Fibroblast of skin of right quadriceps (primary cell): Measurements from ENCODE around the gene BRWD1.
"Not testable (repeated sequence)": the region's sequence is repeated elsewhere in the genome, so short reads cannot be mapped to it uniquely, and the experiment has no call there.

Experiments used
- DNase-seq: peaks from one replicate; pipeline ENCODE4 v3.0.0-alpha.2; 2013

The BRWD1 gene

DNA sequence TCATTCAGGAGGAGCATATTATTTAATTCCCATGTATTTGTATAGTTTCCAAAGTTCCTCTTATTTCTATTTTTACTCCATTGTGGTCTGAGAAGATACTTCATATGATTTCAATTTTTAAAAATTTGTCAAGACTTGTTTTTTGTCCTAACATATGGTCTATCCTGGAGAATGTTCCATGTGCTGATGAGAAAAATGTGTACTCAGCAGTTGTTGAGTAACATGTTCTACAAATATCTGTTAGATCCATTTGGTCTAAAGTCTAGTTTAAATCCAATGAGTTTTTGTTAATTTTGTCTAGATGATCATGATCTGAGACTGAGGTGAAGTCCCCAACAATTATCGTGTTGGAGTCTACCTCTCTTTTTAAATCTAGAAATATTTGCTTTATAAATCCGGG is 144.6 kb downstream of the BRWD1 start:
- DNase-seq: no peak

DNA sequence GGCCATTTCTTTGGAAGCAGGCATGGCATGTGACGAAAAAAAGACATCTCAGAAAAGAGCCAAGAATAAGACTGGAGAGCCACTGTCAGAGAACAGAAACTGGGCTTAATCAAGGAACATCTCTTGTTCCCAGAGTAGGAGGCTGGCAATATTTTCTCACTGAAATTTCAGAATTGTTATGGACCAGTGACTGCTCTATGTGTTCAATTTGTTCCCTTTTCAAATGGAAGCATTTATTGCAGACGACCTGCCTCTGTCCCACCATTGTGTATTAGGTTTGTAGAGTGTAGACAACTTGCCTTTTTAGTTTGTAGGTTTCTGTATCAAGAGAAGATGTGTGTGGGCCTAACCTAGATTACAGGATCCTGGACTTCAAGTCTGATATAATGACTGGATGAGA is 148.9 kb downstream of the BRWD1 start:
- DNase-seq: no peak

DNA sequence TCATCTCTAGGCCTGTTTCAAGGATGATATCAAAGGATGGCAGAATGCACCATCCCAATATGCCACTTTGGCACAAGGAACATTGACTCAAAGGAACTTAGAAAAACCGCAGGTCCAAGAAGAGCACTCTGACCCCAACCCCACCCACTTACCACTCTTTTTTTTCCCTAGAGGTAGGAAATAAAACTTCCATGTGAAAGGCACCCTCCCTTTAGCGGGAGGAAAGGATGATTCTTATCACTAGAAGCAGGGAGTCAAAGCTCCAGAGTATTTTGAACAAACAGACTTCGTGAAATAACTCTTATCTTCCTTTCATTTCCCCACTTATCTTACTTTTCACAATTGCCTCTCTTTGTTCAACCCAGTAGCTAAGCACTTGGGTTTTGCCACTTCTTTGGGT is 152.4 kb downstream of the BRWD1 start:
- DNase-seq: no peak

DNA sequence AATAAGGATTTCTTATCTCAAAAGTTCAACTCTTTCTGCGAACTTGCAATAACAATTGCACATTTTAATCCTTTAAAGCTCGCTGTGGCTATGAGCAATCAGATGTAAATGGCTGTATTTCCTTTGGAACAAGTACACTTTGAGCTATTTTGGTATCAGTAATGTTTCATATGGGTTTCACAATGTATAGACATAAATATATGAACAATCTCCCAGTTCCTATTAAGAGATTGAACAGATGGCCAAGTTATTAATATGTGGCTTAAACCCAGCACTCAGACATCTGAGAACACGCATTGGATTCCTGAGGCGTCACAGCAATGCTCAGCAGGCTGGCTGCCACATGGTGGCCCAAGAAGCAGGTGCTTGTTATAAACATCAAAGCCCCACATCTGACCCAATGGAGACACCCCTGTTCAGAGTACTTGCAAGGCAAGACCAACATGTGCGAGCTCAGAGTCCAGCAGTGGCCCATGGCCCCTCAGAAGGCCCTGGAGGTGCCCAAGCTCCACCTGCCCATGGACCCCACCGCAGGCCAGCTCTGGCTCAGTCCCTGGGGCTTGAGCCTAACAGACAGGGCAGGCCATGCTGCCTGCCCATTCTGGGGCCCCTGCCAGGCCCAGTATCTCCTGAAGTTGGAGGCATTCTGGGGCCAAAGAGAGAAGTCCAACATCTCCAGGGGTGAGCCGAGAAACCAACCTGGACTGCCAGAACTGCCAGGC is 153.9 kb downstream of the BRWD1 start:
- DNase-seq: peak; percentile 60

DNA sequence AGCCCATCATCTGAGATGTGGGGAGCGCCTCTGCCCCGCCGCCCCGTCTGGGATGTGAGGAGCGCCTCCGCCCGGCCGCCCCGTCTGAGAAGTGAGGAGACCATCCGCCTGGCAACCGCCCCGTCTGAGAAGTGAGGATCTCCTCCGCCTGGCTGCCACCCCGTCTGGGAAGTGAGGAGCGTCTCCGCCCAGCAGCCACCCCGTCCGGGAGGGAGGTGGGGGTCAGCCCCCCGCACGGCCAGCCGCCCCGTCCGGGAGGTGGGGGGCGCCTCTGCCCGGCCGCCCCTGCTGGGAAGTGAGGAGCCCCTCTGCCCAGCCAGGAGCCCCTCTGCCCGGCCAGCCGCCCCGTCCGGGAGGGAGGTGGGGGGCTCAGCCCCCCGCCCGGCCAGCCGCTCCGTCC is 156.2 kb downstream of the BRWD1 start:
- DNase-seq: not testable (repeated sequence)

DNA sequence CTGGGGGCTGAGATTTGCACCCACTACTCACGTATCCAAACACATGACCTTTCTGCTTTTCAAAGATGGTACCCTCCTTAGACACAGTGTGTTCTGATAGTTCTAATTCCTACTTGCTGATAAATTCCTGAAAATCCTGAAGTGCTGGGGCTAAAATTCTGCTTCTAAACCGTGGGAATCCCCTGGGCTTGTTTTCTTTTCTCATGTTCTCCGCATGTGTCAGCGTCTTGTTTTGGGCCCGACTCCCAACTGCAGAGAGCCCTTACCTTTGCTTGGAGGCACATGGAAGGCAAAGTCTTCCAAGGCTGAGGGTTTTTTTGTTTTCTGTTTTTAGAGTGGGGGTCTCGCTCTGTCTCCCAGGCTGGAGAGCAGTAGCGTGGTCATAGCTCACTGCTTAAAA is 157.4 kb downstream of the BRWD1 start:
- DNase-seq: peak; percentile 44

DNA sequence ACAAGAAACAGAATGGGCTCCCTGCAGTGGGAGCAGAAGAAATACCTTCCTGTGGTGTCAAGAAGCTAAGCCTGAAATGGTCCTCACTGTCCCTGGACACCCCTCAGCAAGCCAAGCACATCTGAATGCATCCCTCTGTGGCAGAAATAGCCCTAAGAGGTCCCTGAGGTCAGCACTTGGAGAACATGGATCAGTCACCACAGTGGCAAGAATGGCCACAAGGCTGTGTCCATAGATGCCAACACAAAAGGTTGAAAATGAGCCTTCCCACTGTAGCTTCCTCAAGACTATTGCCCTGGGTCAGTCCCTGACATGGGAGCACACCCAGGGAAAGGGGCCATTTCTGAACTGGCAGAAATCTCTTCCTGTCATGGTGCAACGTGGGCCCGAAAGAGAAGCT is 157.9 kb downstream of the BRWD1 start:
- no peak for DNase-seq

DNA sequence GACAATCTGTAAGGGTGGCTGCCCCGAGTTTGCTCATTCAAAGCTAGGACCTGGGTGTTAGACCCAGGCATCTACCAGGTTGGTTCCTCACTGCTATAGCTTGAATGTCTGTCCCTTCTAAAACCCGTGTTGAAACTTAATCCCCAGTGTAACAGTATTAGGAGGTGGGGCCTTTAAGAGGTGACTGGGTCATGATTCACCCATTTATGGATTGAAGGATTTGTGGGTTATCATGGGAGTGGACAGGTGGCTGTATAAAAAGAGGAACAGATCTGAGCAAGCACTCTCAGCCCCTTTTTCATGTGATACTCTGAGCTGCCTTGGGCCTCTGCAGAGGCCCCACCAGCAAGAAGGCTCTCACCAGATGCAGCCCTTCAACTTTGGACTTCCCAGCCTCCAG is 159.6 kb downstream of the BRWD1 start:
- no peak for DNase-seq

DNA sequence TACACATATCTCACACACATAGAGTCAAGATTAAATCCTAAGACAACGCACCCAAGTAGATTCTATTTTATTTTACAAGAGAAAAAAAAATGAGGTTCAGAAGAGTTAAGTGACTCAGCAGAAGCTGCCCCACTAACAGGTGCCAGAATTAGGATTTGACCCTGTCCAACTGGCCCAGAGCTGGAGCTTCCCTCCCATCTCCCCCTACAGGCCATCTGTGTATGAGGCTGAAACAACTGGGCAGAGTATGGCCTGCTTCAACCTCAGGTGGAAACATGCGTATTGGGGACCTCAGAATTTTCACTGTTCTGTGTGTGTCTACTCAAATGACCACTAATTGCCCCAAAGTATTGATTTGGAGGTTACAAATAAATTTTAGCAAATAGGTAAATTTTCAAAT is 160.1 kb downstream of the BRWD1 start:
- no peak for DNase-seq

DNA sequence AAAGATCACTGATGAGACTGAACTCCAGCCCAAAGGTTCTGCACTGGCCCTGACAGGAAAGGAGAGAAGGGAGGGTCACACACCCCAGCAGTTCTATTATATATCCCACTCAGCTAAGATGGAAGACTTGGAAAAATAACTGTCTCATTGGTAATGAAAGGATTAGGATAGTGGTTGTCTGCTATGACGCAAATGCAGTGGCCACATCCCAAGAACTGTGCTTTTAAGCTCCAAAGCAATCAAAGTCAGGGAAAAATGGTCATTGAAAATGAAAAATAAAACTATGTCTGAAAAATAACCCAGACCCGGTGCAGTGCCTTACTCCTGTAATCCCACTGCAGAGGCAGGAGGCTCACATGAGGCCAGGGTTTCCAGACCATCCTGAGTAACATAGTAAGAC is 161.2 kb downstream of the BRWD1 start:
- DNase-seq: no peak

DNA sequence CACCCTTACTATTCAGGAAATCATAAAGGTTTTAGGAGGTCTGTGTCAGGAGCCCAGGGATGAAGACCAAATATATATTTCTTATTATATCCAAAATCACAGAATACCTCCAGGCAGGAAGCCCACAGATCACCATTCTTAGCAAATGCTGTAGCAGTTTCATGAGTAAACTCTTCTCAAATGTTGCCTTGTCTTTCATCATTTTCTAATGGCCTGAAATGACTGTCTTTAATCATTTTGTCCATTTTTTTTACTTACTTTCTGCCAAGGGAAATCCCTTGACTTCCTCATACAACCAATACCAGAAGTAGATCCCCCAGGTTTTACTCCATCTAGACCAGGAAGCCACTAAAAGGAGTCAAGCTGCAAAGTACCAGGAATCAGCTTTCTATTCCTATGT is 162.6 kb downstream of the BRWD1 start:
- peak; percentile 17 for DNase-seq

DNA sequence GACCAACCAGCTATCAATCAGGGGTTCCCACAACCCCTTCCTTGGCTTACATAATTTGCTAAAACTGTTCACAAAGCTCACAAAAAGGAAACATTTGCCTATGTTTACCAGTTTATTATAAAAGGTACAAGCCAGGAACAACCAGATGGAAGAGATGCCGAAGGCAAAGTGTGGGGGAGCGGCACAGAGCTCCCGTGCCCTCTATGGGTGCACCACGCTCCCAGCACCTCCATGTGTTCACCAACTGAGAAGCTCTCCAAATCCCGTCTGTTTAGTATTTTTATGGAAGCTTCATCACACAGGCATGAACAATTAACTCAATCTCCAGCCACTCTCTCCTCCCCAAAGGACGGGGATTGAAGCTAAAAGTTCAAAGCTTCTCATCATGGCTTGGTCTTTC is 163.1 kb downstream of the BRWD1 start:
- no peak for DNase-seq

DNA sequence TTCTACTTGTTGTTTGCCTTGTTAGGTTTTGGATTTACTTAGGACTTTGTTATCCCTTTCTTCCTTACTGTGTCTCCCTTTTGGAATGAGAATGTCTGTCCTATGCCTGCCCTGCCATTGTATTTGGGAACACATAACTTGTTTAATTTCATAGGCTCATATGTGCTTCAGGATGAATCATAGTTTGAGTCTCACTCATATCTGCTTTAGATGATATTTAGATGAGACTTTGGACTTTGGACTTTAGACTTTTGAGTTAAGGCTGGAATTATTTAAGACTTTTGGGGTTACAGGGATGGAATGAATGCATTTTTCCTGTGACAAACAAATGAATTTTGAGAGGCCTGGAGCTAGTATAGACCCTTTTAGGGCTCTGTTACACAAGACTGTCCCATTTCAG is 163.6 kb downstream of the BRWD1 start:
- no peak for DNase-seq

DNA sequence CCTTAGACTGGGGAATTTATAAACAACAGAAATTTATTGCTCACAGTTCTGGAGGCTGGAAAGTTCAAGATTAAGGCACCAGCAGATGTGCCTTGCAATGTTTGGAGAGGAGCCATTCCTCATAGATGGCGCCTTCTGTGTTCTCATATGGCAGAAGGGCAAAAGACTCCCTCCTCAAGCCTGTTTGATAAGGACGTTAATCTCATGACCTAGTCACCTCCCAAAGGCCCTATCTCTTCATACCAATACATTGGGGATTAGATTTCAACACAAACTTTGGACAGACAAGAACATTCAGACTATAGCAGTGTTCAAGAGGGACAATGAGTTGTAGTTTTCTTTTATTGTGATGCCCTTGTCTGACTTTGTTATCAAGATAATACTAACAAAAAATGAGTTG is 164.5 kb downstream of the BRWD1 start:
- no peak for DNase-seq

DNA sequence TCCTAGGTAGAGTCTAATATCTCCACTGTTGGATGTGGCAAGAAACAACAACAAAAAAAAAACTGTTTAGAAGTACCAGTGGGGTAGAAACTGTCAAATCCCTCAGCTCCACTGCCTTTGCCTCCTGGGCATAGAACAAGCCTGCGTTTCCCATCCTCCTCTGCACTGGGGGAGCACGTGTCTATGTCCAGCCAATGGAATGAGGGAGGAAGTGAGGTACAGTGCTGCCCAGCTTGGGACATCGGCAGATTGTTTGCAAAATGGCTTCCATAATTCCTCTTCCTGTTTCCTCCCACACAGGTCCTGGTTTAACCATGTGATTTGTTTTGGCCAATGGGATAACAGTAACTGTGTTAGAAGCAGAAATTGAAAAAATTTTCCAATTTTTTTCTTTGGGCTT is 169.2 kb downstream of the BRWD1 start:
- no peak for DNase-seq

DNA sequence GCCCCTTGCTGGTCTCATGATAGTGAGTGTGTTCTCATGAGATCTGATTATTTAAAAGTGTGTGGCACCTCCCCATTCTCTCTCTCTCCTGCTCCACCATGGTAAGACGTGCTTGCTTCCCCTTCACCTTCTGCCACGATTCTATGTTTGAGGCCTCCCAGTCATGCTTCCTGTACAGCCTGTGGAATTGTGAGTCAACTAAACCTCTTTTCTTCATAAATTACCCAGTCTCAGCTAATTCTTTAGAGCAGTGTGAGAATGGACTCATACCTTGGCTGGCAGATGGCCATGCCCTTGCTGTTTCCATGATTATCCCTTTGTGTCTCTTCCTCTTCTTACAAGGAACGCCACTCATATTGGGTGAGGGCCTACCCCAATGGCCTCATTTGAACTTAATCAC is 170.5 kb downstream of the BRWD1 start:
- DNase-seq: no peak

DNA sequence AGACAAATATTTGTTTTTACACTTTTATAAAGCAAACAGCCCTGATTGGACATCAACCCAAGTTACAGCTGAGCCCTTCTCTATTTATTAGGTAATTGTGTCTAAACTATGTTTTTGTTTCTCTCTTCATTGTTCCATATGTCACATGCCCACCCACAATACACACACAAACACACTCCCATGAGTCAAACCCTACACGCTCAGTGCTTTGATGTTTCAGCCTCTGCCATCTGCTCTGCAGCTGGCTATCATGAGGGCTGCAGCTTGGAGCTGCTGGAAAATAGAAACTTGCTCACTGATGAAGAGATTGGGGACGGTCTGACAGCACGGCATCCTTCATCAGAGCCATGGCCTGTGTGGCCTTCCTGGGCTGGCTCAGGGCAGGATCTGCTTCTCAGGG is 171.9 kb downstream of the BRWD1 start:
- peak; percentile 44 for DNase-seq

DNA sequence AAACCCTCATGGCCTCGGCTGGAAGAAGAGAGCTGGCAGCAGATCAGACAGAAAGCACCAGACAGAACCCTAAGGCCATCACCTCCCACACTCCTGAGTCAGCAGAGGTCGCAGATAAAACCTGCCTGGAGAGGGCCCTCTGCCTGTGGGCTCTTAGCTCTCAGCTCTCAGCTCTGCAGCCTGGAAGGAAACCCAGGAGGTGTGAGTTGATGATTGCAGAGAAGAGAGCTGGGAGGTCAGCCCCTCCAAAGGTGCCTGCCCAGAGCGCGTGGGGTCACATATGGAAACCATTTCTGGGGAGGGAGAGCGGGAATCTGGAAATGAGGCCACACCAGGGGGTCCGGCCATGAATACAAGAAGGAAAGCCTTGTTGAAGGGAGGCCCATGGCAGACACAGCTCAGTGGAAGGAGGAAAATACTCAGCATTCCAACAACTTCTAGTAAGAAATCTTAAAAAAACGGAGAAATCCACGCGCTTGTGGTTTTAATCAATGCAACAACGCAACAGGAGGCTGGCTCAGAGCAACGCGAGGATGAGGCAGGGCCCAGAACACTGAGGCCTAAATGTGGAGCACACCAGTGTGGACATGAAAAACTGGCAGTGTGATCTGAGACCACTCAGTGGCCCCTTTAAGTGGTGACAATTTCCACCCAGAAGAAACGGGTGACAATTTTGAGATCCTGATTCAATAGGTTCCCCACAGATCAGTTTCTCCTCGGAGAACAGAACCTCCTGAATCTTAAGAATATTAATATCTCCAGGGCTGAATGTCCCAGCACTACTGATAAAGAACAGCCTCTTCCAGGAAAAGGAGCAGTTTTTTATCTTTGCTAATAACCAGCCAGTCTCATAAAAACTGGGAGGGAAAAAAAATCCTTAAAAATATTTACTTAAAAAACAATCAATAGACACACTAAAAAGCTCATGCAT is 175.9 kb downstream of the BRWD1 start:
- peak; percentile 70 for DNase-seq

DNA sequence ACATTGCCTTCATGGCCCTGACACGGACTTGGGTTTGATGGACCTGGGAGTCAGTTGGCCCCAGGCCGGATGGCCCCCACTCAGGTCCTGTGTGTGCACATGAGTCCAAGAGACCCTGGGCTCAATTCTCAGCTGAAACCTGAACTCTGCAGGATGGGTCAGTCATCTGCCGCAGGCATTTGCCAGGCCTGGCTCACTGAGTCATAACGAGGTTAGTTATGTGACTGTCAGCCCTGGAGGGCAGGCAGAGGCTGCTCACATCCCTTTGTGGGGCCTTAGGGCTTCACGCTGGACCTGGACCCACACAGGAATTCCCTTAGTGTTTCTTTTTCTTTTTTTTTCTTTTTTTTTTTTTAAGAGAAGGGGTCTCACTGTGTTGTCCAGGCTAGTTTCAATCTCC is 176.7 kb downstream of the BRWD1 start:
- peak; percentile 37 for DNase-seq

DNA sequence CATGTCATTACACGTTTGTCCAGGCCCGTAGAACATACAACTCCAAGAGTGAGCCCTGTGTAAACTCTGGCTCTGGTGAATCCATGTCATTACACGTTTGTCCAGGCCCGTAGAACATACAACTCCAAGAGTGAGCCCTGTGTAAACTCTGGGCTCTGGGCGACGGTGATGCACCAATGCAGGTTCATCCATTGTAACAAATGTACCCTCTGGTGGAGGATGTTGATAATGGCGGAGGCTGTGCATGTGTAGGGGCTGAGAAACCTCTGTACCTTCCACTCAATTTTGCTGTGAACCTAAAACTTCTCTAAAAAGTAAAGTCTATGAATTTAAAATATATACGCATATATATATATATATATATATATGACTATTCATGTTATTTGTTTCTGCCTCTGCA is 177.3 kb downstream of the BRWD1 start:
- DNase-seq: peak; percentile 57

DNA sequence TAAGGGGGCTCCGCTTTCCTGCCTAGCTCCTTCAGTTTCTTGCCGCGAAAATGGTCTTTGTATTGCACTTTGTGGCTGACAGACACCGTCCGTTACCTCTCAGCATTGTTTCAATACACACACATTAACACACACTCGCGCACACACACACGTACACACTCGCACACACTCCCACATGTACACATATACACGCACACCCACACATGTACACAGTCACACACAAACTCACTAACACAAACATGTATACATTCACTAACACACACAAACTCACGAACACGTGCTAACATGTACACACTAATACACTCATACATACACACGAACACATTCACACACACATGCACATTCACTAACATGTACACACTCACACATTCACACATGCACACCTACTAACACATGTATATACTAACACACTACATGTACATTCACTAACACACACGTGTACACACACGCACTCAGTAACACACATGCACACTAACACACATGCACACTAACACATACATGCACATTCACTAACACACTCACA is 179.1 kb downstream of the BRWD1 start:
- no peak for DNase-seq
